GM18519 (cell line): Measurements from ENCODE around the gene KIAA1549.

ENCODE experiments used
- ATAC-seq: cut with Tn5 transposase; IDR thresholded peaks from one replicate; pipeline ENCODE4 v1.9.1; 2021; ENCODE audit warnings: mild to moderate bottlenecking, moderate library complexity; ENCODE audit not compliant: unreplicated experiment, low FRiP score

Gene KIAA1549

DNA sequence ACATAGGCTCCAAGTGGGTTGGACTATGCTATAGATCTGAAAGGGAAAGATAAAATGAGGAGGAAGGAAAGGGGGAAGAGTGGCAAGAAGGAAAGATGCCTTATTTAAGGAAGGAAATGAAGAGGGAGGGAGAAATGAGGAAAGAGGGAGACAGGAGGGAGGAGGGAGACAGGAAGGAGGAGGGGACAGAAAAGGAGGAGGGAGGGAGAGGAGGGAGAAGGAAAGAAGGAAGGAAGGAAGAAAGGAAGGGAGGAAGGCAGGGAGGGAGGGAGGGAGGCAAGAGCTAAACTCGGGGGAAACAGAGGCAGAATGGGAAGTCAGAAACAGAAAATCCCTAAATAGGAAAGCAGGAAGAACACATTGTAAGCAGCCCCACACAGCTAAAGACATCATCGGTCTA lies 67.4 kb downstream of the KIAA1549 start:
- no peak for ATAC-seq

DNA sequence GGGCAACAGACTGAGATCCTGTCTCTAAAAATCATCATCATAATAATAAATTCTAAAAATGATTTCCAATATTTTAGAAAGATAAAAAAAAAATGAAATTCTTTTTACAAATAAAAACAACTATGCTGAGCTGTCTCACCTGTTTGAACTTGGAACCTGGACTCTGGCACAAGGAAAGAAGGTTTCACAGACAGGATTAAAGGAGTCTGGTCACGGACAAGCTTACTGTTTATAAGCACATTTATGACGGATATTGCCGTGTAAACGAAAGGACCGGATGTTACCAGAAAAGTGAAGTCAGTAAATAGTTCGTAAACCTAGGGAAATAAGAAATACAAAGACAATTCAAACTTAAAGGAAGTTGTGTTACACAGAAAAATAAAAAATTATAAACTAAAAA lies 70.2 kb downstream of the KIAA1549 start:
- no peak for ATAC-seq

DNA sequence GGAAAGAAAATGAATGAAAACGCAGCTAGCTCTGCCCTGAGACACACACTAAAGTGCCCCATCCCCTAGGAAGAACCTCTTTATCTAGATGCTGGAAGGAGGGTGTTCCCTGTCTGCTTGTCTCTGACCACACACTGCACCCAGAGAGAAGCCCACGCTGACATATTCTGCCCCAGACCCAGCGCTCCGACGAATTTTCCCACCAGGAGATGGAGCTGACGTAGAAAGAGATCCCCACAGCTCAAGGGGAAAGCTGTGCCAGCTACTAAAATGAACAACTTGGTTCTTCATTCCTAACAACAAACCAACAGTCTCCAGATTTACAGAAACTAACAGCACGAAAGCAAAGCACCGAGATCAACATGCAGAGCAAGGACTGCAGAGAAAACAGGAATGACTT lies 73.3 kb downstream of the KIAA1549 start:
- ATAC-seq, result no peak

DNA sequence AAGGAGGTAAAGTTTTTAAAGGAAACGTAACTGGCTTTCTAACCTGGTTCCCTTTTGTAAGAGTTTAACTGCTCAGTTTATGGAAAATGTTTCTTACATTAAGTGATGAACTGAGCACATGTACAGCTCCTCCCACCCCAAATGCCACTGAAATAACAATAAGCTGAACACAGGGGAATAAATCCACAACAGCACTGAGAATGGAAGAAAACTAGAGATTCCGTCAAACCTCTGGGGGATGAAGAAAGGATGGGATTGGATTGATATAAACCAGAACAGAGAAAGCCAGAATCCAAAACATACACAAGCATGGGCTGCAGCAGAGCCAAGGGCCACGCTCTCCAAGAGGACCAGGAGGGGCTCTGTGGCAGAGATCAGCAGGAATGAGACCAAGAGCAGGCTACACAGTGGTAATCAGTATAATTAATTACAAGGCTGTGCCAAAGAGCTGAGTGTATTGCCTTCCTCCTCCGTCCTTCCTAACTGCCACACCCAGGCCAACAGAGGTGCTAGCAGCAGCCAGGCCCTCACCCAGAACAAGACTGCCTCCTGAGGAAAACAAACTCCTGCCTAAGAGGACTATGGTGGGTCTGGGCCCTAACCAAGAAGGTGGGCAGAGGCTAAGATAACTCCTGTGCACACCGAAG lies 73.9 kb downstream of the KIAA1549 start:
- ATAC-seq, result no peak

DNA sequence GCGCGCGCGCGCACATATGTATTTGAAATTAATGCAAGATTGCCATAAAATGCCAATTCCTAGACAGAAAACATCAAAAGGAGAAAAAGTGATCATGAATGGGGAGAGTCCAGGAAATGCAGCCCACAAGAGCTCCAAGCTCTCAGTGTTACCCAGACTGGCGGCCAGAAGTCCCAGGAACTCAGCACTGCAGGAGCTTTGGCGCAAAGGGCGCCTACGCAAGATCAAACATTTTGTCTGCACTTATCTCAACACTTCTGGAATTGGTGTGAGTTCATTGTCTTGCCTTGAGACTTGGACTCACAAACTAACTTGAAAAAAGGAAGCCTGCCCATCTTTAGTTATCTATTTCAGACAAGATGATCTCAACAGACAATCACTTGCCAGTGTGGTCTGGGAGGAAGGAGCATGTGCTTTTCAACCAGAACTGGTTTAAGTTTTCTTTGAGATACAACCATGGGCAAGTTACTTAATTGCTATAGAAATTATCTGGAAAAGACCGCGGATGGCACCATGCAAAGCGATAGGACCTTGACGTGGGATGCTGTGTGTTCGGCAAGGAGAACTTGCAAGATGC lies 77.2 kb downstream of the KIAA1549 start:
- no peak for ATAC-seq

DNA sequence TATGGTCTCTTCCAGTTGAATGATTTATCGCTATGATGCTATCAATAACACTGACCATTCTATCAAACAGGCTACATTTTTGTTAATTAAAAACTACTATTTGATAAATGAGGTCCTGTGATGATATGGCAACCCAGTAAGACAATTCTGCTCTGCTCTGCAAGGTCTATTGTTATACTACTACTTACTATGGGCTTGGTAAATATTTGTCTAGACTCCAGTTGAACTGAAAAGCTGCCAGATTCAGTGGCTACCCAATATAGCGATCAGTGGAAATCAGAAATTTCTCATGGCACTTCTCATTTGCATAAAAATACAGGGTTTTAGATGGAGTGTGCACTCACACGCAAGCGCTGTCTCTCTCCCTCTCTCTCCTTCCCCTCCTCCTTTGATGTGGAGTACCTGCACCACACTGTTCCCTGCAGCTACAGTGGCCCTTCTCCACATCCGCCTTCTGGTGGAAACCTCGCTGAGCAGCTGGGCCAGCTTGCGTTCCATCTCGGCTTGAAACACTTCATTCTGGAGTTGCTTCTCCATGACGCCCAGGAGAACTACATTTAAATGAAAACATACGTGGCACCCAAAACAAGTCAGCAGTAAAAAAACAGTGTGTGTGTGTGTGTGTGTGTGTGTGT lies 77.9 kb downstream of the KIAA1549 start:
- ATAC-seq, result no peak

DNA sequence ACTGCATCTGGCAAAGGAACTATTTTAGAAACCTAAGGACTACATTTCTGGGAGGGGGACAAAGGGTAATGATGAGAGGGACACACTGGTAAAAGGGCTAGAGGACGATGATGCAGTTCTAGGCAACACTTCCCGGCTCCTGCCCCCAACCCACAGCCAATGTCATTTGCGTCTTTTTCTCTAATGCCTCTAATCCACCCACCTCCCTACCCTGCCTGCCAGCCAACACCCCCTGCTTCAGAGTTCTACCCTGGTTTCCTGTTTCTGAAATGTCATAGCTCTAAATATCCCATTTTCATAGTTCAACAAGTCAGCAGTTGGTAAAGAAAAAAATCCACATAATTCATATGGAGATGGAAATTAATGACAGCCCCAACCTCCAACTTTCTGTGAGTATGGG lies 79.0 kb downstream of the KIAA1549 start:
- no peak for ATAC-seq

DNA sequence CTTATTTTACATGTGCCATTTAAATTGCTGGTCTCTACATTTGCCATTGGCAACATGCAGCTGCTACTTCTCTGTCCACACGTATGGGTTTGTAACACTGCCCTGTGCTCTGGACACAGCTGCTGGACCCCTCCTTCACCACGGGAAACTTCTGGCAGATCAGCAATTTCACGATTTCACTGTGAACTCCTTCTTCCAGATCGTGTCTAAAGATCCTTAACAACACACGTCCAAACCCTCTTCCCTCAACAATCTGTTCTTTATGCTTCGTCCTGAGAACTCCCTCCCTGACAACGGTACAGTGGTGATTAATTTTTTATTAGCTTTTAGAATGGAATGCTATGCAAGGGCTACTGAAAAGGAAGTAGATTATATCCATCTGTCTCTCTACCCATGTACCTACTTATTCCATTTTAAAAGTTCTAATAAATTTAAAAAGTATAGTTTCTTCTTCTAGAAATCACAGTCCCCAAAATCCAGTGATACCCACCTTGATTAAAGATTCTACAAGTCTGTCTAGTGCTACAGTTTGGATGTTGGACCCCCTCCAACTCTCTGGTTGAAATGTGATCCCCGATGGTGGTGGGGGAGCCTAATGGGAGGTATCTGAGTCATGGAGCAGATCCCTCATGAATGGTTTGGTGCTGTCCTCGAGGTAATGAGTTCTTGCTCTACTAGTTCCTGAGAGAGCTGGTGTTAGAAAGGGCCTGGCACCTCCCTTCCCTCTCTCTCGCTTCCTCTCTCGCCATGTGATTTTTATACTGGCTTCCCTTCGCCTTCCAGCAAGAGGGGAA lies 81.0 kb downstream of the KIAA1549 start:
- no peak for ATAC-seq

DNA sequence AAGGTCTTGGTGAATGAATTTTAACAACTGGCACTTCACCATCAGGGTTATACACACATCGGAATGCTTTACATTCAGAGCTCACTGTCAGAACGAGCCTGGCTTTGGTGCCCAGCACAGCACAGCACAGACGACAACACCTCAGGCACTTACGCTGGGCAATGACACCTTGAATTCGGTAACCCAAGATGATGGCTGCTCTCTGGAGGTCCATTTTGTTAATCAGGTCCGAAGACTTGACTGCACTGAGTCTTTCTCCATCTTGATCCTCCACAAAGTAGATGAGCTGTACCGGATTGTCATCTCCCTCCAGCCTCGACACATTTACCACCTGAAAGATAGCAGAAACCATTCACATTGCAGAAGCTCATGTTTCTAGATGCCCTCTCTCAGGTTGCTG lies 82.4 kb downstream of the KIAA1549 start:
- no peak for ATAC-seq

DNA sequence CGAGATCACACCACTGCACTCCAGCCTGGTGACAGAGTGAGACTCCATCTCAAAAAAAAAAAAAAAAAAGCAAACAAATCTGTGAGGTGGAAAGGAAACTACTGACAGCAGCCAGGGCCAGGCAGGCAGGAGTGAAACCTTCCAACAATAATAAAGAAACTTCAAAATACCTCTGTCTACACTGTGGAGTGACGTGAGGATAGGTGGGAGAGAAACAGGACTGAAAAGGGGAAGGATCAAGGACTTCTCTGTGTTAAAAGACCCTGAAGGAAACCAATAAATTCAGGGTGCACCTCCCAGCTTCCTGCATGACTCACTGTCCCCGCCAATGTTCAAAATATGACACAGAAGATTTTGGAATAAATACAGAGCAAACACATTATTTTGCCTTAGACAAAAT lies 82.9 kb downstream of the KIAA1549 start:
- ATAC-seq, result no peak

DNA sequence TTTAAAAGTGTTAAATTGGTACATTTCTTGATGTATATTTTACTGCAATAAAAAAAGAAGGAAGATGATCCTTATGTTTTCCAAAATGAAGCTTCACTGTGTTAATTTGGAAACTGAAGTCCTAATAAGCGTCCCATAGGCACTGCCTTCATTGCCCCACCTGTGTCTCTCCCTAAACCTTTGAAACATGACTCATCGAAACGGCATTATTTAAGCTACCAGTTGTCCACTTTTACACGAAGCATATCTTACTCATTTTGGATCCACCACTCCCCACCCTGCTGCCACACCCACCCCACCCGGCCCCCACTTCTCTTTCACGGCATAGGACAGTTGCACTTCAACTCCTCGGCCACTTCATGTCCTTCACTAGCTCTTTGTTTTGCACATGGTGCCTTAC lies 85.5 kb downstream of the KIAA1549 start:
- ATAC-seq, result no peak

DNA sequence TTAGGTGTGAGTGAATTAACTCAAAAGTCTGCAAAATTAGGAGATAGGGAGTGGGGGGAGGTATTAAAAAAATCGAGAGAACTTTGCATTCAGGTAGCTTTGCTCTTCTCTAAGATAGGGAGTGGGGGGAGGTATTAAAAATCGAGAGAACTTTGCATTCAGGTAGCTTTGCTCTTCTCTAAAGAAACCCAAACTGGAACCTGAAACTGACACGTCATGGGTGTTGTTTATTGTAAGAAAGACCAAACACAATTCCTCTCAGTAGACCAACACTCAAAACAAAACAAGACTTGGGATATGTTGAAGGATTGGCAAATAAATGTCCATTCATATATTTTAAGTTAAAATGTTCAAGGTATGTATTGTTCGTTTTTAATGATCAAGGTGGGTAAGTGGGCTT lies 87.9 kb downstream of the KIAA1549 start:
- ATAC-seq, result no peak

DNA sequence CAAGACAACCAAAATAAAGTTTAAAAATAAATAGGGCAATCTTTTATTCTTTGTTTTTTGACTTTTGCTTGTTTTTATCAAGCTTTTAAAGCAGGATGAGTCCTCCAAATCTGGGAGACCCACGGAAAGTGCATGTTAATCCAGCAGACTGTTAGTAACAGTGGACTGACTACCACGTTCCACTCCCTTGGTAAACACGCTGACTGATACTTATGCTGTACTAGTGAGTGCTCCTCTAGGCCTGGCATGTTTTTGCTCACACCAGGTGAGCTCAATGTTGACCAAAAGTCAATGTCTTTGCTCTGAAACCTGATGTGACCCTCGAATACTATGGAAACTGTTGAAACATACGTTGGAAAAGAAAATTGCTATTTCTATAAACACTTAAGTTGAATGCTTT lies 88.4 kb downstream of the KIAA1549 start:
- no peak for ATAC-seq

DNA sequence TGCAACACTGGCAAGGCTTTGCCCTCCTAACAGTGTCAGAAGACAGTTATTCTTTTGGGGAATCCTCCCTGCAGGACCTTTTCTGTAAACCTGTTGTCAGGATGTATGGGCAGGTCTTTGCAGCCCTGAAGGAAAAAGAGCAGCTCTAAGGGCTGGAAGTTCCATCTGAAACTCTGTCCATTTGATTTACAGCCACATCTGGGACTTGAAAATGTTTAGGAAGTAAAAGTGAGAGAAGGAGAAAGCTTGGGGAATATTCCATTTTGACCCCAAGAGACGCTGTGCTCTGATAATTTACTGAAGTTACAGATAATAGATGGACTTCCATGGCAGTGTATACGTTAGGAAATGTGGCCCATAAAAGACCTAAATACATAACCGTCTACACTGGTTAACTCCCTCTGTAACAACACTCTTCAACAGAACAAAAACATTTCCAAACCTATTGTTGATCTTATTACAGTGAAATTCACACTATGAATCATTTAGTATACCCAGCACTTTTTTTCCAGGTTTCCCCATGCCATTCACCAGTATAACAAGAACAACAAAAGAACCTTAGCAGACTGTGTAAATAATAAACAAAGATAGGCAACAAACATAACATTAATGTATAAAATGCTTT lies 89.1 kb downstream of the KIAA1549 start:
- ATAC-seq, result no peak

DNA sequence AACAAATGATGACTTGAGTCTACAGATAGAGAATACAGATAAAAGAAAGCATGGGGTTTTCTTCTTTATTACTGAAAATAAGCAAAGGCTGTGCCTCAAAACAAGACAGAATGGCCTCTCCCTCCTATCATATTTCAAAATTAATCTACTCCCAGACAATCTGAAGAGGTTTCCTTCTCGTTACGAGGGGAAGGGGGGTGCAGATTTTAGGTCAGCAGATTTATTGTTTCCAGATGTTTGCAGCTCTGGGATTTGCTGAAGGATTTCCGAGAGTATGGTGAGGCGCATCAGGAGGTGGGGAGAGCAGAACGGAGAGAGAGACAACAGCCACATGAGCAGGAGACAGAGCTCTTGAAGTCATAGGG lies 89.8 kb downstream of the KIAA1549 start:
- ATAC-seq, result no peak

DNA sequence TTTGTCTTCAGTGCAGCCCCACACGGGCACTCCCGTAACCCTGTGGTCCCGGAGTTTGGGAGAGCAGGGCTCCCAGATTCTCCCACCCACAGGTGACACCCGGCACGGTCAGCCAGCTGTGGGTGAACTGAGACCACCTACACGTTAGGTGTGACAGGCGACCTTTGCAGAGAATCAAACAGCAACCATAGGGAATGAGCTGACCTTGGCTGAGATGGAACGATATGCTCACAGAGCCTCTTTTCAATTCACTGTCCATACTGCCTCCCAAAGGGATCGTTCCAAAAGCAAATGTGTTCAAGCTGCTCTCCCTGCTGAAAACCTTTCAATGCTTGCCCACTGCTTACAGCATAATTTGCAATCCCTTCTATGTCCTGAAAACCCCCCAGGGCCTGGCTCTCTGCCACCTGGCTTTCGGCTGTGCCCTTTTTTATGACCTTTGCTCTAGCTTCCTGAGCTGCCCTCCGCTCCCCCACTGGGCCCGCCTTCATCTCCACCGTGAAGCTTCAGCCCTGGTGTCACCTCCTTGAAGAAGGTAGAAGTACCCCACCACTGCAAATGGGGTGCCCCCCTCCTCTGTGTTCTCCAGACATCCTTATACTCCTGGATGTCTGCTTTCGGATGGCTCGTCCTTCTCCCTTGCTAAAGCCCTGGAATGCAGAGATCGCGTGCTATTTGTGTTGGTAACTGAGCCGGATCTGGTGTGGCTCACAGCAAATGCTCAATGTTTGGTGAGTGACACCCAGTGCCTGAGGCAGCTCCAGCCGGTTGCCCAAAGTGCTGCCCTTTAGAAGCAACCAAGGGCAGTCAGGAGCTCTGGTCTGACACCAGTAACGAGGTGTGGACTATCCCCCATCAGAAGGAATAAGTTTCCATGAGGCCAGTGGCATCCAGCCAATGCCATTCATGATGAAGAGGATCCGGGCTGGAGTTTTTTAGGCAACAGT lies 90.4 kb downstream of the KIAA1549 start:
- no peak for ATAC-seq

DNA sequence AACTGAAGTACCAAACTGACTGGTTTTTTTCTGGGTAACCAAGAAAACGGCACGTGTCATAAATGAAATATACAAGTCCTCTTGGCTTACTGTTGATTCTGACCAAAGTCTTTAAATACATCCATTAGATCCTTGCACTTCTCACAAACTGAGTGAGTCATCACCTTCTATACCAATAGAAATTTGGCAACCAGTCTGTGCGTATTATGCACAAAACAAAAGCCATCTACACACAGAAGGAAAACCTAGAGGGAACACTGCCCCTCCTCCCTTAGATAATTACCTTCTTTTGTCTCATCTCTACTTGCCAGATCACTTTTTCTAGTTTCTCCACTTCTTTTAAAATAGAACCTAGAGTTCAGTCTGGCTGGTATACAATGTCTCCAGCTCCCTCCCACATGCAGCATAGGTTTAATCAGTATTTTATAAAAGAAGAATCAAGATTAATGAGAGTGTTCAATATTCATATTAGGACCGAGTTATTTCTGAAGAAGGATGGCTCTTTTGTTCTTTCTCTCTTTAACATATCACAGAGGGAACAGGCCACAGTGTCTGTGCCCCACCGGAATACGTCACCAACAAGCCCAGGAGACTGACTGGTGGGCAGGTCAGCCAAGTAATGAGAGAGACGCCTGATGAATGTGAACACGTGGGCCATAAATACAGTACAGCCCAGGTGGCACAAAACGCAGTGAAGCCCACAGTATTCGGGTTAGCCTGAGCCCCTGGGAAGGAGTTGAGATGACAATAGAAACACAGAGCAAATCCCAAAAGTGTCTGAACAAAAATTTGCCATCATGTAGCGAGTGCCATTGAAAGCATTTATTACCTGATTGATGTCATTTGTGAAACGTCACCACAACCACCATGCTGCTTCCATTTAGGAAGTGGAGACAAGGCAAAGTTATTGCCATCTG lies 91.3 kb downstream of the KIAA1549 start:
- ATAC-seq, result no peak

DNA sequence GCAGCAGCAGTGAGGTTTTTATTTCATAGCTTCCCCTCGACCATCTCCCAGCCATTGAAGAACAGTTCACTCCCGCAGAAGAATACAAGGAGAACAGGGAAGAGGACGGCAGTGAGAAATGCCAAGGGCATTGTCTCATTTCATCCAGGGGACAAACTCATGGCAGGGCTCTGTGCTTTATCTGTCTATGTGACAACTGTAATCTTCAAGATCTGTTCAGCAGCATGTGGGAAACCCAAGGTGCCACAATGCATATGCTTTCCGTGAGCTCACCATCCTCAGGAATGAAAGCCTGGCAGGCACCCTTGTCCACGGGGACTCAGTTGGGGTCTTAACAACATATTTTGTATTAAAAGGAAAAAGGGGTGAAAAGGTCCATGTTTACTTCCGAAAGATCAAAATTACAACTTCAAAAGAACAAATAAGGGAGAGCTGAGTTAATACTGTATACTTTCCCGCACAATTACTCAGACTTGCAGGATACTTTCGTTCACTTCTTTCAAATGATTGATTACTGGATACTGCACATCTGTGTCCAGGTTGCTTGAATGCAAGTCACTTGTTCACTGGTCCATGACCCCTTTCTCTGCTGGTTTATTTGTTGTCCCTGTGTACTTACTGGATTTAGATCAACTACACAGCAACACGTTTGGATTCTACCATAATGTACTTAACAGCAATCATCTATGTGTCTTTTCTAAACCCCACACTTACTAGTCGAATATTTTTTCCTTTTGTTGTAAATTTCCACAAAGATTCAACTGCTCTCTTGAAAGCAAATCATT lies 93.1 kb downstream of the KIAA1549 start:
- ATAC-seq, result no peak
